Calu3 (cell line): Measurements from ENCODE around the gene PTPRG. TPM values are rescaled to one million over a fixed set of nuclear protein-coding genes. Genes with fewer than 3 reads are reported as not detected.

ENCODE experiments used
- BruUV-seq: library from RNA; stranded (reverse); fragments of 400-500 nt; replicated peaks from 2 replicates; lab custom pipeline; 2021; lab: Mats Ljungman, UMichigan
- CTCF ChIA-PET: fragments of 300-600 bp; sonication (Branson Sonifier 250); formaldehyde crosslinking; loops from one replicate; lab custom pipeline; 2022; ENCODE audit warnings: antibody characterized with exemption; lab: Charles Lee
- DNase-seq: peaks from one replicate; pipeline ENCODE4 v3.0.0; 2022
- H3K27ac Mint-ChIP-seq: one replicate; pipeline ENCODE4 v1.8.0; 2022; ENCODE audit warnings: mixed read lengths; ENCODE audit not compliant: unreplicated experiment
- H3K27me3 Mint-ChIP-seq: one replicate; pipeline ENCODE4 v1.8.0; 2022; ENCODE audit warnings: mixed read lengths; ENCODE audit not compliant: unreplicated experiment
- H3K36me3 Mint-ChIP-seq: one replicate; pipeline ENCODE4 v1.8.0; 2022; ENCODE audit warnings: mild to moderate bottlenecking, moderate library complexity, mixed read lengths; ENCODE audit not compliant: insufficient read depth, unreplicated experiment
- H3K4me1 Mint-ChIP-seq: one replicate; pipeline ENCODE4 v1.8.0; 2022; ENCODE audit warnings: mild to moderate bottlenecking, low read depth, mixed read lengths; ENCODE audit not compliant: unreplicated experiment
- H3K4me3 Mint-ChIP-seq: one replicate; pipeline ENCODE4 v1.8.0; 2022; ENCODE audit warnings: mild to moderate bottlenecking, low read depth, moderate library complexity, mixed read lengths; ENCODE audit not compliant: unreplicated experiment
- H3K9me3 Mint-ChIP-seq: one replicate; pipeline ENCODE4 v1.8.0; 2022; ENCODE audit warnings: low read depth, mixed read lengths; ENCODE audit not compliant: unreplicated experiment
- intact Hi-C: fragments of 100-400 bp; cut with micrococcal nuclease; formaldehyde crosslinking; loops from one replicate; pipeline ENCODE4 v1.10.0; 2022; ENCODE audit not compliant: unreplicated experiment
- total RNA-seq: library from RNA; stranded (reverse); gene quantifications from 2 replicates; pipeline ENCODE4 v1.2.3, GENCODE V29; 2022
- TF ChIP-seq, protein P1 (sequence below): fragments of 200-600 bp; IDR thresholded peaks from one replicate; pipeline ENCODE4 v1.8.0; 2022; ENCODE audit warnings: antibody characterized with exemption; ENCODE audit not compliant: unreplicated experiment

The PTPRG gene
- total RNA-seq, 1 experiment from 2014 or later, result 0.35 TPM

- Mint-ChIP-seq H3K9me3 (peaks cover 9% of the 10 kb centered on the region), H3K27me3 (no peaks in the 10 kb centered on the region), H3K4me1 (no peaks in the 10 kb centered on the region), H3K4me3 (no peak overlapping the region), H3K36me3 (no peaks in the 10 kb centered on the region), H3K27ac (no peak overlapping the region)
- BruUV-seq, result no TSS peak
- TF ChIP-seq, protein P1, sequence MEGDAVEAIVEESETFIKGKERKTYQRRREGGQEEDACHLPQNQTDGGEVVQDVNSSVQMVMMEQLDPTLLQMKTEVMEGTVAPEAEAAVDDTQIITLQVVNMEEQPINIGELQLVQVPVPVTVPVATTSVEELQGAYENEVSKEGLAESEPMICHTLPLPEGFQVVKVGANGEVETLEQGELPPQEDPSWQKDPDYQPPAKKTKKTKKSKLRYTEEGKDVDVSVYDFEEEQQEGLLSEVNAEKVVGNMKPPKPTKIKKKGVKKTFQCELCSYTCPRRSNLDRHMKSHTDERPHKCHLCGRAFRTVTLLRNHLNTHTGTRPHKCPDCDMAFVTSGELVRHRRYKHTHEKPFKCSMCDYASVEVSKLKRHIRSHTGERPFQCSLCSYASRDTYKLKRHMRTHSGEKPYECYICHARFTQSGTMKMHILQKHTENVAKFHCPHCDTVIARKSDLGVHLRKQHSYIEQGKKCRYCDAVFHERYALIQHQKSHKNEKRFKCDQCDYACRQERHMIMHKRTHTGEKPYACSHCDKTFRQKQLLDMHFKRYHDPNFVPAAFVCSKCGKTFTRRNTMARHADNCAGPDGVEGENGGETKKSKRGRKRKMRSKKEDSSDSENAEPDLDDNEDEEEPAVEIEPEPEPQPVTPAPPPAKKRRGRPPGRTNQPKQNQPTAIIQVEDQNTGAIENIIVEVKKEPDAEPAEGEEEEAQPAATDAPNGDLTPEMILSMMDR, result no peak
- no peak for DNase-seq
- CTCF ChIA-PET, result no interaction called here
- intact Hi-C loops, result no loop called here
These were observed 570.7 kb downstream of the PTPRG start for GRCh38 chr3:62132027-62132602.

GRCh38 chr3:62133015-62133414 is 571.6 kb downstream of the PTPRG start:
- intact Hi-C loops, result no loop called here
- Mint-ChIP-seq H3K4me1 (no peaks in the 10 kb centered on the region), H3K4me3 (no peak overlapping the region), H3K9me3 (peaks cover 9% of the 10 kb centered on the region), H3K27ac (no peak overlapping the region), H3K36me3 (no peaks in the 10 kb centered on the region), H3K27me3 (no peaks in the 10 kb centered on the region)
- CTCF ChIA-PET, result no interaction called here
- BruUV-seq, result no TSS peak
- no peak for DNase-seq
- TF ChIP-seq, protein P1, result no peak

- no TSS peak for BruUV-seq
- CTCF ChIA-PET, result no interaction called here
- Mint-ChIP-seq H3K4me1 (no peaks in the 10 kb centered on the region), H3K27me3 (no peaks in the 10 kb centered on the region), H3K27ac (no peak overlapping the region), H3K36me3 (no peaks in the 10 kb centered on the region), H3K4me3 (no peak overlapping the region), H3K9me3 (peaks cover 9% of the 10 kb centered on the region)
- intact Hi-C loops, result no loop called here
- TF ChIP-seq, protein P1, result no peak
- no peak for DNase-seq
These were observed 572.7 kb downstream of the PTPRG start for GRCh38 chr3:62134061-62134496.

DNA sequence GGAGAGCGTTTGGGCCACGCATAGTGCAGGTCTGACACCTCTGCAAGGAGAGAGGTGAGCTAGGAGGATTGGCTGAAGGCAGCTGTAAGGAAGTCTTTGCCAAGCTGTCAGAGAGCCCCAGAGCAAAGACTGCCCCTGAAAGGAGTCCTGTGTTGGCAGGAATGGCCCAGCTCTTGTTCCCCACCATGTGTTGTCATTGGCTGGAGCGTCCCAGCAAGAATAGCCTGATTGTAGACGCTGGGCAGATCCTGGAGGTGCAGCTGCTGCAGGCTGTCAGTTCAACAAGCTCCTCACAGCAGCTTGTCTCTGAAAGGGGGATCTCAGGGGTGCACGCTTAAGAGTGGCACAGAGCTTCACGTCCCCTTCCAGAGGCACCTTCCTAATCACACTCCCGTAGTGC is 574.4 kb downstream of the PTPRG start:
- Mint-ChIP-seq H3K4me1 (no peaks in the 10 kb centered on the region), H3K27me3 (no peaks in the 10 kb centered on the region), H3K4me3 (no peak overlapping the region), H3K27ac (no peak overlapping the region), H3K9me3 (peaks cover 9% of the 10 kb centered on the region), H3K36me3 (no peaks in the 10 kb centered on the region)
- TF ChIP-seq, protein P1, result no peak
- CTCF ChIA-PET, result no interaction called here
- no TSS peak for BruUV-seq
- no peak for DNase-seq
- intact Hi-C loops, result no loop called here
